ENCODE results near the gene LRSAM1.

DNA sequence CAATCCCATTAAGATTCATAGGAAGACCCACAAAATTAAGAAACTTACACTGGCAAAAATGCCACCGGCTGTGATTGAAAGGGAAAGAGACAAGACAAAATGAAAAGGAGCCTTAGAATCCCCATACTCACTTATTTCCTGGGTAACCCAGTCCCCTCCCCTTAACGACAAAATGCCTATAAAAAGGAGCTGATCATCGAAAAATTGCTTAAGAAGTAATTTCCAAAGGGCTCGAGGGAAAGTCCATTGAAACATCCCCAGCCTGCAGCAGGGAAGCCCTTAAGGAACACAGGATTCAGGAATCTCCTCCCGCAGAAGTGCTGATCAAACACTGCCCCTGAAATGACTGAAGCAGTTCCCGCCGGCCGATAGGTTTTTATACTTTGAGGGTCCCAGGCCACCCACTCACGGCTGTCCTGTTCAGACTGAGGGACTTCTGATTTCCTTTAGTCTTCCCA is 27.8 kb upstream of the LRSAM1 start:
- TF ChIP-seq, protein P1, sequence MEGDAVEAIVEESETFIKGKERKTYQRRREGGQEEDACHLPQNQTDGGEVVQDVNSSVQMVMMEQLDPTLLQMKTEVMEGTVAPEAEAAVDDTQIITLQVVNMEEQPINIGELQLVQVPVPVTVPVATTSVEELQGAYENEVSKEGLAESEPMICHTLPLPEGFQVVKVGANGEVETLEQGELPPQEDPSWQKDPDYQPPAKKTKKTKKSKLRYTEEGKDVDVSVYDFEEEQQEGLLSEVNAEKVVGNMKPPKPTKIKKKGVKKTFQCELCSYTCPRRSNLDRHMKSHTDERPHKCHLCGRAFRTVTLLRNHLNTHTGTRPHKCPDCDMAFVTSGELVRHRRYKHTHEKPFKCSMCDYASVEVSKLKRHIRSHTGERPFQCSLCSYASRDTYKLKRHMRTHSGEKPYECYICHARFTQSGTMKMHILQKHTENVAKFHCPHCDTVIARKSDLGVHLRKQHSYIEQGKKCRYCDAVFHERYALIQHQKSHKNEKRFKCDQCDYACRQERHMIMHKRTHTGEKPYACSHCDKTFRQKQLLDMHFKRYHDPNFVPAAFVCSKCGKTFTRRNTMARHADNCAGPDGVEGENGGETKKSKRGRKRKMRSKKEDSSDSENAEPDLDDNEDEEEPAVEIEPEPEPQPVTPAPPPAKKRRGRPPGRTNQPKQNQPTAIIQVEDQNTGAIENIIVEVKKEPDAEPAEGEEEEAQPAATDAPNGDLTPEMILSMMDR (IDR thresholded peaks at IDR 0.05; ENCODE audit: borderline replicate concordance, extremely low read depth, low read length, poor library complexity, severe bottlenecking) = no peak
- no peak for TF ChIP-seq EZH2 (IDR thresholded peaks at IDR 0.05; ENCODE audit: borderline replicate concordance, low read depth, low read length, severe bottlenecking)

All from DND-41 (cell line).